Suprapubic skin (tissue), 4 donors: ENCODE measurements around the gene CRYBA2. TPM values are rescaled to one million over a fixed set of nuclear protein-coding genes. Genes with fewer than 3 reads are reported as not detected.

Source experiments
- DNase-seq, 2 donors: peaks; one replicate each; pipeline ENCODE4 v3.0.0-alpha.2; 2019; ENCODE audit warnings: low spot score in 2 of 2
- H3K27ac ChIP-seq: fragments of 200-600 bp; sonication (generic); one replicate; pipeline ENCODE4 v1.5.1; 2019
- H3K27me3 ChIP-seq: fragments of 200-600 bp; sonication (generic); one replicate; pipeline ENCODE4 v1.5.1; 2019
- H3K36me3 ChIP-seq: fragments of 200-600 bp; sonication (generic); one replicate; pipeline ENCODE4 v1.5.1; 2019
- H3K4me1 ChIP-seq: fragments of 200-600 bp; sonication (generic); one replicate; pipeline ENCODE4 v1.5.1; 2019
- H3K4me3 ChIP-seq: fragments of 200-600 bp; sonication (generic); one replicate; pipeline ENCODE4 v1.5.1; 2019; ENCODE audit warnings: mild to moderate bottlenecking
- H3K9me3 ChIP-seq: fragments of 200-600 bp; sonication (generic); one replicate; pipeline ENCODE4 v1.5.1; 2019
- CTCF ChIP-seq, 2 donors: fragments of 200-600 bp in 1 of 2; fragments of 450-650 bp in 1 of 2; sonication (generic) in 1 of 2; IDR thresholded peaks; one replicate each; pipeline ENCODE4 v1.5.1; 2016 to 2019; ENCODE audit warnings: antibody characterized with exemption in 2 of 2, mild to moderate bottlenecking in 1 of 2, moderate library complexity in 1 of 2
- EP300 ChIP-seq: sonication (generic); formaldehyde crosslinking; IDR thresholded peaks from one replicate; pipeline ENCODE4 v1.6.1; 2017; ENCODE audit warnings: antibody characterized with exemption
- POLR2A ChIP-seq, 2 donors: fragments of 450-650 bp; IDR thresholded peaks; one replicate each; pipeline ENCODE4 v1.6.1; 2017; ENCODE audit warnings: antibody characterized with exemption in 2 of 2, mild to moderate bottlenecking in 2 of 2, moderate library complexity in 2 of 2
- POLR2AphosphoS5 ChIP-seq, 3 donors: sonication (generic); formaldehyde crosslinking; IDR thresholded peaks; one replicate each; pipeline ENCODE4 v1.6.1; 2017; ENCODE audit warnings: antibody characterized with exemption in 3 of 3
- WGBS: methylation state at CpG from one replicate; pipeline ENCODE4 v1.1.5; 2018; 5-methylcytosine and 5-hydroxymethylcytosine counted together
- total RNA-seq, 4 donors: library from RNA; depleted of rRNA; stranded (reverse); fragments of >200 nt; gene quantifications; one replicate each; pipeline ENCODE4 v1.1.0, GENCODE V29; 2016

Gene CRYBA2
- total RNA-seq, 4 donors from 2014 or later, result not detected

GRCh38 chr2:219018286-219018685 is 25.1 kb upstream of the CRYBA2 start:
- Histone ChIP-seq H3K4me3 (no peak overlapping the region), H3K4me1 (no peaks in the 10 kb centered on the region), H3K36me3 (no peaks in the 10 kb centered on the region), H3K27ac (no peak overlapping the region), H3K27me3 (peaks cover 20% of the 10 kb centered on the region), H3K9me3 (no peaks in the 10 kb centered on the region)
- DNase-seq, result no peak
- WGBS, result 96% methylated on average over 7 of the region's 7 CpGs
- TF ChIP-seq CTCF (IDR thresholded peaks at IDR 0.05), result no peak
- TF ChIP-seq POLR2AphosphoS5 (IDR thresholded peaks at IDR 0.05), result no peak
- no peak for TF ChIP-seq EP300
- no peak for TF ChIP-seq POLR2A (IDR thresholded peaks at IDR 0.05)

GRCh38 chr2:219017201-219017931 is 24.1 kb upstream of the CRYBA2 start:
- Histone ChIP-seq H3K4me3 (no peak overlapping the region), H3K27me3 (peaks cover 21% of the 10 kb centered on the region), H3K4me1 (no peaks in the 10 kb centered on the region), H3K36me3 (no peaks in the 10 kb centered on the region), H3K9me3 (no peaks in the 10 kb centered on the region), H3K27ac (no peak overlapping the region)
- 66% methylated on average over 14 of the region's 14 CpGs for WGBS
- TF ChIP-seq POLR2A (IDR thresholded peaks at IDR 0.05) (no peak), POLR2AphosphoS5 (IDR thresholded peaks at IDR 0.05) (no peak), CTCF (IDR thresholded peaks at IDR 0.05) (no peak), EP300 (no peak)
- no peak for DNase-seq

GRCh38 chr2:219016721-219017120 is 23.5 kb upstream of the CRYBA2 start:
- no peaks in the 10 kb centered on the region for H3K36me3 ChIP-seq
- no peaks in the 10 kb centered on the region for H3K4me1 ChIP-seq
- 91% methylated on average over 11 of the region's 11 CpGs for WGBS
- H3K27ac ChIP-seq, result no peak overlapping the region
- H3K27me3 ChIP-seq, result peaks cover 14% of the 10 kb centered on the region
- no peak for DNase-seq
- H3K4me3 ChIP-seq, result no peak overlapping the region
- no peaks in the 10 kb centered on the region for H3K9me3 ChIP-seq
- TF ChIP-seq POLR2AphosphoS5 (IDR thresholded peaks at IDR 0.05) (no peak), POLR2A (IDR thresholded peaks at IDR 0.05) (no peak), EP300 (no peak), CTCF (IDR thresholded peaks at IDR 0.05) (no peak)

- 81% methylated on average over 5 of the region's 5 CpGs for WGBS
- no peak for DNase-seq
- Histone ChIP-seq H3K4me1 (no peaks in the 10 kb centered on the region), H3K4me3 (no peak overlapping the region), H3K36me3 (no peaks in the 10 kb centered on the region), H3K27ac (no peak overlapping the region), H3K9me3 (no peaks in the 10 kb centered on the region), H3K27me3 (peaks cover 41% of the 10 kb centered on the region)
- TF ChIP-seq POLR2A (IDR thresholded peaks at IDR 0.05) (no peak), EP300 (no peak), CTCF (IDR thresholded peaks at IDR 0.05) (no peak), POLR2AphosphoS5 (IDR thresholded peaks at IDR 0.05) (no peak)
Observed at GRCh38 chr2:219010873-219011272, 17.7 kb upstream of the CRYBA2 start.

- peaks cover 47% of the 10 kb centered on the region for H3K27me3 ChIP-seq
- TF ChIP-seq CTCF (IDR thresholded peaks at IDR 0.05) (peak in 1 of 2 donors; percentile 31), POLR2A (IDR thresholded peaks at IDR 0.05) (no peak)
- no peak for DNase-seq
- 65% methylated on average over 6 of the region's 6 CpGs for WGBS
- no peaks in the 10 kb centered on the region for H3K9me3 ChIP-seq
- no peaks in the 10 kb centered on the region for H3K4me1 ChIP-seq
- H3K4me3 ChIP-seq, result no peak overlapping the region
- H3K36me3 ChIP-seq, result no peaks in the 10 kb centered on the region
- H3K27ac ChIP-seq, result no peak overlapping the region
Observed at GRCh38 chr2:219010162-219010756, 17.0 kb upstream of the CRYBA2 start.
